ENCODE measurements around the gene DOCK4.

The DOCK4 gene

GRCh38 chr7:111682588-111683340 lies 523.4 kb downstream of the DOCK4 start:
- no peak for DNase-seq

- no peak for DNase-seq
These were observed 525.0 kb downstream of the DOCK4 start for GRCh38 chr7:111681242-111681641.

GRCh38 chr7:111678986-111679385 lies 527.2 kb downstream of the DOCK4 start:
- DNase-seq, result no peak

- DNase-seq, result no peak
These were observed 527.9 kb downstream of the DOCK4 start for GRCh38 chr7:111678281-111678680.

GRCh38 chr7:111677848-111678247 lies 528.4 kb downstream of the DOCK4 start:
- DNase-seq, result no peak

- DNase-seq, result no peak
These were observed 529.4 kb downstream of the DOCK4 start for GRCh38 chr7:111676811-111677210.

All from activated T-cell treated with anti-CD3 and anti-CD28 coated beads, Interleukin-2, amount 50 U/mL, for 1 hour (primary cell).